H9 (cell line): ENCODE measurements around the gene SALL3. TPM values are rescaled to one million over a fixed set of nuclear protein-coding genes. Genes with fewer than 3 reads are reported as not detected.

Experiments
- DNase-seq: peaks from one replicate; pipeline ENCODE4 v3.0.0-alpha.2; 2017
- H2AFZ ChIP-seq: one replicate; pipeline ENCODE4 v1.6.1; 2013; ENCODE audit warnings: mild to moderate bottlenecking, low read length, control low read depth, moderate library complexity
- H2AK5ac ChIP-seq: 2 replicates; pipeline ENCODE4 v1.6.1; 2013; ENCODE audit warnings: low read length, control low read depth, mixed read lengths; ENCODE audit not compliant: insufficient read length
- H2BK120ac ChIP-seq: one replicate; pipeline ENCODE4 v1.6.1; 2013; ENCODE audit warnings: low read depth, mild to moderate bottlenecking, low read length, control low read depth, inconsistent platforms; ENCODE audit not compliant: poor library complexity, severe bottlenecking
- H2BK12ac ChIP-seq: 2 replicates; pipeline ENCODE4 v1.6.1; 2013; ENCODE audit warnings: low read length, control low read depth, mixed read lengths, low read depth; ENCODE audit not compliant: insufficient read length
- H2BK15ac ChIP-seq: 2 replicates; pipeline ENCODE4 v1.6.1; 2013; ENCODE audit warnings: low read depth, low read length, control low read depth
- H2BK20ac ChIP-seq: one replicate; pipeline ENCODE4 v1.6.1; 2013; ENCODE audit warnings: low read depth, mild to moderate bottlenecking, low read length, control low read depth, inconsistent platforms; ENCODE audit not compliant: poor library complexity, severe bottlenecking
- H2BK5ac ChIP-seq: 2 replicates; pipeline ENCODE4 v1.6.1; 2013; ENCODE audit warnings: low read length, control low read depth, mixed read lengths; ENCODE audit not compliant: insufficient read length
- H3K14ac ChIP-seq: 2 replicates; pipeline ENCODE4 v1.6.1; 2013; ENCODE audit warnings: low read length, control low read depth; ENCODE audit not compliant: insufficient read depth
- H3K18ac ChIP-seq: 2 replicates; pipeline ENCODE4 v1.6.1; 2013; ENCODE audit warnings: low read depth, mild to moderate bottlenecking, mixed read lengths, low read length, control low read depth; ENCODE audit not compliant: insufficient read length
- H3K23ac ChIP-seq: 2 replicates; pipeline ENCODE4 v1.6.1; 2013; ENCODE audit warnings: low read length, control low read depth, mixed read lengths, low read depth; ENCODE audit not compliant: insufficient read length
- H3K23me2 ChIP-seq: 2 replicates; pipeline ENCODE4 v1.6.1; 2013; ENCODE audit warnings: low read depth, mild to moderate bottlenecking, mixed read lengths, low read length, control low read depth; ENCODE audit not compliant: insufficient read length, poor library complexity, severe bottlenecking
- H3K27ac ChIP-seq: 2 replicates; pipeline ENCODE4 v1.5.1; 2013; ENCODE audit warnings: low read length, control low read depth, mixed read lengths, low read depth; ENCODE audit not compliant: insufficient read length
- H3K27me3 ChIP-seq: 2 replicates; pipeline ENCODE4 v1.6.1; 2013; ENCODE audit warnings: low read length, control low read depth, inconsistent platforms; ENCODE audit not compliant: insufficient read depth
- H3K4ac ChIP-seq: 2 replicates; pipeline ENCODE4 v1.6.1; 2013; ENCODE audit warnings: low read depth, mild to moderate bottlenecking, control low read depth, inconsistent platforms, low read length, moderate library complexity
- H3K4me1 ChIP-seq: 2 replicates; pipeline ENCODE4 v1.6.1; 2013; ENCODE audit warnings: low read length, control low read depth, inconsistent platforms; ENCODE audit not compliant: insufficient read depth
- H3K4me2 ChIP-seq: 2 replicates; pipeline ENCODE4 v1.6.1; 2013; ENCODE audit warnings: low read length, control low read depth, mixed read lengths; ENCODE audit not compliant: insufficient read length, insufficient read depth
- H3K56ac ChIP-seq: 2 replicates; pipeline ENCODE4 v1.6.1; 2013; ENCODE audit warnings: low read depth, mild to moderate bottlenecking, mixed read lengths, low read length, control low read depth; ENCODE audit not compliant: insufficient read length
- H3K79me1 ChIP-seq: 2 replicates; pipeline ENCODE4 v1.6.1; 2013; ENCODE audit warnings: low read depth, mild to moderate bottlenecking, moderate library complexity, low read length, control low read depth, inconsistent platforms; ENCODE audit not compliant: insufficient read depth, poor library complexity, severe bottlenecking
- H3K79me2 ChIP-seq: 2 replicates; pipeline ENCODE4 v1.6.1; 2013; ENCODE audit warnings: low read length, control low read depth, inconsistent platforms; ENCODE audit not compliant: insufficient read depth
- H3K9ac ChIP-seq: 2 replicates; pipeline ENCODE4 v1.6.1; 2013; ENCODE audit warnings: low read length, control low read depth, mixed read lengths; ENCODE audit not compliant: insufficient read length; ENCODE audit errors: extremely low read depth
- H3K9me3 ChIP-seq: one replicate; pipeline ENCODE4 v1.6.1; 2013; ENCODE audit warnings: low read depth, low read length, inconsistent platforms; ENCODE audit not compliant: control insufficient read depth
- H3T11ph ChIP-seq: one replicate; pipeline ENCODE4 v1.6.1; 2013; ENCODE audit warnings: mild to moderate bottlenecking, low read length, control low read depth, inconsistent platforms
- H4K20me1 ChIP-seq: one replicate; pipeline ENCODE4 v1.6.1; 2013; ENCODE audit not compliant: control insufficient read depth, insufficient read length, insufficient read depth
- H4K5ac ChIP-seq: 2 replicates; pipeline ENCODE4 v1.6.1; 2013; ENCODE audit warnings: low read depth, mild to moderate bottlenecking, mixed read lengths, low read length, control low read depth; ENCODE audit not compliant: insufficient read length
- H4K8ac ChIP-seq: replicated peaks from 2 replicates; pipeline ENCODE4 v1.6.1; 2013; ENCODE audit warnings: low read length, control low read depth, mixed read lengths, low read depth; ENCODE audit not compliant: insufficient read length
- H4K91ac ChIP-seq: 2 replicates; pipeline ENCODE4 v1.6.1; 2013; ENCODE audit warnings: low read depth, mild to moderate bottlenecking, moderate library complexity, mixed read lengths, low read length, control low read depth; ENCODE audit not compliant: insufficient read length
- H3K27ac Mint-ChIP-seq, 3 experiments: 2 replicates in 2 of 3; 3 replicates in 1 of 3; pipeline ENCODE4 v1.8.0; 2020 to 2021; ENCODE audit warnings: mixed read lengths in 3 of 3, mild to moderate bottlenecking in 1 of 3, moderate library complexity in 1 of 3
- H3K27me3 Mint-ChIP-seq: 2 replicates; pipeline ENCODE4 v1.8.0; 2021; ENCODE audit warnings: low read depth, mild to moderate bottlenecking, moderate library complexity, mixed read lengths
- H3K36me3 Mint-ChIP-seq, 3 experiments: 2 replicates in 2 of 3; 3 replicates in 1 of 3; pipeline ENCODE4 v1.8.0; 2020 to 2021; ENCODE audit warnings: low read depth in 3 of 3, mixed read lengths in 3 of 3; ENCODE audit not compliant: insufficient read depth in 1 of 3
- H3K4me1 Mint-ChIP-seq, 2 experiments: 2 replicates each; pipeline ENCODE4 v1.8.0; 2020; ENCODE audit warnings: mixed read lengths in 2 of 2
- H3K4me3 Mint-ChIP-seq, 2 experiments: 2 replicates in 1 of 2; 3 replicates in 1 of 2; pipeline ENCODE4 v1.8.0; 2020 to 2021; ENCODE audit warnings: mild to moderate bottlenecking in 2 of 2, mixed read lengths in 2 of 2, moderate library complexity in 1 of 2
- H3K9me3 Mint-ChIP-seq, 2 experiments: 2 replicates in 1 of 2; 3 replicates in 1 of 2; pipeline ENCODE4 v1.8.0; 2020; ENCODE audit warnings: mild to moderate bottlenecking in 2 of 2, mixed read lengths in 2 of 2, moderate library complexity in 1 of 2
- WGBS: extraction: QIAGEN DNeasy Blood & Tissue Kit; methylation state at CpG from one replicate; pipeline ENCODE4 v1.1.7; 2013; ENCODE audit warnings: missing lambda C conversion rate, low lambda C conversion rate, mixed read lengths; ENCODE audit not compliant: insufficient read length; ENCODE audit errors: extremely low coverage; 5-methylcytosine and 5-hydroxymethylcytosine counted together
- total RNA-seq: library from RNA; stranded (reverse); gene quantifications from 2 replicates; pipeline ENCODE4 v1.2.1, GENCODE V29; 2021
- TF ChIP-seq, protein P1 (sequence below): fragments of 200-600 bp; sonication (generic); conservative IDR thresholded peaks from 3 replicates; pipeline ENCODE4 v1.8.0; 2021; ENCODE audit warnings: antibody characterized with exemption, mild to moderate bottlenecking

SALL3 gene
- total RNA-seq, 1 experiment from 2014 or later: 52.4 TPM

DNA sequence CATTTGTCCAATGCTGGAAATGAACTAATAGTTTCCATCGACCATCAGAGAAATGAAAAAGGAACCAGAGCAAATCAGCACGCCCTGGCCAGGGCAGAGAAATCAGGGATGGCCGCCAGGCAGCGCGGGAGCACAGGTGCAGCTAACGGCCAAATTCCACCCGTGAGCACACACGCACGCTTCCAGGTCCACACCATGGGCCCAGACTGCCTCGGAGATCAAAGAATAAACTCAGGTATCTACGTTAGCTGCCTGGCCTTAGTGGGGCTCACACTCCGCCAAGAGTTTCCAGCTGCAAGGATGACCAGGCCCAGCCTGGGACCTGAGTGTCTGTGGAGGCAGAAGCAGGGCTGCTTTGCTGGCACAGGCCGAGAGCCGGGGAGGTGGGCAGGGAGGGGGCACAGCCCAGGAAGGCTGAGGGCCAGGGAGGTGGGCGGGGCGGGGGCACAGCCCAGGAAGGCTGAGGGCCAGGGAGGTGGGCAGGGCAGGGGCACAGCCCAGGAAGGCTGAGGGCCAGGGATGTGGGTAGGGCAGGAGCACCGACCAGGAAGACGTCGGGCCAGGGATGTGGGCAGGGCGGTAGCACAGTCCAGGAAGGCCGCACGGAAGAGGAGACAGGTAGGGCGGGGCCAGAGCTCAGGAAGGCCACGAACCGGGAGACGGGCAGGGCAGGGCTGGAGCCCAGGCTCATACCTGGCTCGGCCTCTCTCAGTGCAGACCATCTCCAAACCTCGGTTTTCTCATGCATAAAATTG lies 43.2 kb upstream of the SALL3 start:
- Histone ChIP-seq H3K23me2 (no peaks in the 10 kb centered on the region), H2AK5ac (no peak overlapping the region), H4K91ac (no peak overlapping the region), H4K5ac (no peak overlapping the region), H3T11ph (no peak overlapping the region), H2BK5ac (no peak overlapping the region), H2BK12ac (no peak overlapping the region), H3K18ac (no peak overlapping the region), H3K14ac (no peak overlapping the region), H3K79me2 (no peaks in the 10 kb centered on the region), H3K27me3 (no peaks in the 10 kb centered on the region), H3K79me1 (no peaks in the 10 kb centered on the region), H3K9ac (no peak overlapping the region), H3K4me2 (no peak overlapping the region), H3K9me3 (no peaks in the 10 kb centered on the region), H3K4me1 (no peaks in the 10 kb centered on the region), H3K4ac (no peak overlapping the region), H2BK120ac (no peak overlapping the region), H3K56ac (no peak overlapping the region), H4K8ac (no peak overlapping the region), H3K23ac (no peak overlapping the region), H4K20me1 (no peaks in the 10 kb centered on the region), H2BK15ac (no peak overlapping the region), H2BK20ac (no peak overlapping the region), H3K27ac (no peak overlapping the region), H2AFZ (no peak overlapping the region)
- no CpG with 5 or more reads among the region's 28 CpGs for WGBS
- Mint-ChIP-seq H3K9me3 (no peaks in the 10 kb centered on the region), H3K27ac (peak overlapping the region in 1 of 3 experiments; percentile 44; a peak in 1 of 7 replicates), H3K36me3 (no peaks in the 10 kb centered on the region), H3K4me3 (no peak overlapping the region), H3K4me1 (peaks cover 8 to 10% of the 10 kb centered on the region in 2 experiments), H3K27me3 (0 out of 2 replicates have a peak, but pooled peaks cover 4% of the 10 kb centered on the region)
- TF ChIP-seq, protein P1, sequence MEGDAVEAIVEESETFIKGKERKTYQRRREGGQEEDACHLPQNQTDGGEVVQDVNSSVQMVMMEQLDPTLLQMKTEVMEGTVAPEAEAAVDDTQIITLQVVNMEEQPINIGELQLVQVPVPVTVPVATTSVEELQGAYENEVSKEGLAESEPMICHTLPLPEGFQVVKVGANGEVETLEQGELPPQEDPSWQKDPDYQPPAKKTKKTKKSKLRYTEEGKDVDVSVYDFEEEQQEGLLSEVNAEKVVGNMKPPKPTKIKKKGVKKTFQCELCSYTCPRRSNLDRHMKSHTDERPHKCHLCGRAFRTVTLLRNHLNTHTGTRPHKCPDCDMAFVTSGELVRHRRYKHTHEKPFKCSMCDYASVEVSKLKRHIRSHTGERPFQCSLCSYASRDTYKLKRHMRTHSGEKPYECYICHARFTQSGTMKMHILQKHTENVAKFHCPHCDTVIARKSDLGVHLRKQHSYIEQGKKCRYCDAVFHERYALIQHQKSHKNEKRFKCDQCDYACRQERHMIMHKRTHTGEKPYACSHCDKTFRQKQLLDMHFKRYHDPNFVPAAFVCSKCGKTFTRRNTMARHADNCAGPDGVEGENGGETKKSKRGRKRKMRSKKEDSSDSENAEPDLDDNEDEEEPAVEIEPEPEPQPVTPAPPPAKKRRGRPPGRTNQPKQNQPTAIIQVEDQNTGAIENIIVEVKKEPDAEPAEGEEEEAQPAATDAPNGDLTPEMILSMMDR: no peak
- DNase-seq: no peak
